Stimulated activated CD4-positive, alpha-beta T cell treated with anti-CD3 and anti-CD28 coated beads, Interleukin-4, amount 100 ng/mL, for 4 hours (primary cell): ENCODE data around the gene DOK4.
"Not testable (repeated sequence)": the region's sequence is repeated elsewhere in the genome, so short reads cannot be mapped to it uniquely, and the experiment has no call there.

ENCODE experiments used
- DNase-seq, 2 experiments: peaks; one replicate each; pipeline ENCODE4 v3.0.0-alpha.2; 2020

Gene DOK4

GRCh38 chr16:57500578-57501111 lies 14.4 kb upstream of the DOK4 start:
- no peak for DNase-seq

GRCh38 chr16:57499941-57500340 lies 13.6 kb upstream of the DOK4 start:
- not testable (repeated sequence) for DNase-seq

- no peak for DNase-seq
These were observed 11.7 kb upstream of the DOK4 start for GRCh38 chr16:57498031-57498430.

GRCh38 chr16:57497121-57497520 lies 10.8 kb upstream of the DOK4 start:
- DNase-seq, result no peak

- no peak for DNase-seq
These were observed 7.5 kb upstream of the DOK4 start for GRCh38 chr16:57493767-57494166.

- DNase-seq, result no peak
These were observed 2.9 kb upstream of the DOK4 start for GRCh38 chr16:57489229-57489628.

- no peak for DNase-seq
These were observed 853 bp upstream of the DOK4 start for GRCh38 chr16:57486858-57487834.

GRCh38 chr16:57485091-57485915 lies 990 bp downstream of the DOK4 start:
- no peak for DNase-seq

GRCh38 chr16:57484515-57485005 lies 1.7 kb downstream of the DOK4 start:
- DNase-seq, result no peak

GRCh38 chr16:57483725-57484514 lies 2.4 kb downstream of the DOK4 start:
- DNase-seq, result no peak

GRCh38 chr16:57482845-57483545 lies 3.3 kb downstream of the DOK4 start:
- DNase-seq, result no peak

- no peak for DNase-seq
These were observed 4.9 kb downstream of the DOK4 start for GRCh38 chr16:57481421-57481820.

GRCh38 chr16:57480754-57481230 lies 5.5 kb downstream of the DOK4 start:
- DNase-seq, result no peak

- no peak for DNase-seq
These were observed 6.1 kb downstream of the DOK4 start for GRCh38 chr16:57479976-57480753.

- no peak for DNase-seq
These were observed 6.9 kb downstream of the DOK4 start for GRCh38 chr16:57479205-57479975.

GRCh38 chr16:57478396-57479204 lies 7.7 kb downstream of the DOK4 start:
- no peak for DNase-seq

GRCh38 chr16:57477531-57478202 lies 8.6 kb downstream of the DOK4 start:
- DNase-seq, result no peak
